Measurements from ENCODE around the gene PROKR2.

The PROKR2 gene

GRCh38 chr20:5316188-5317158, at the start of gene PROKR2:
TSS of gene PROKR2 (minus strand) at chr20:5316954. CDS start at chr20:5314369, 2,585 bp downstream.
- no peak for DNase-seq

- no peak for DNase-seq
Observed at GRCh38 chr20:5364997-5365597, 48.3 kb upstream of the PROKR2 start.

- DNase-seq: no peak
Observed at GRCh38 chr20:5364136-5364821, 47.5 kb upstream of the PROKR2 start.

- no peak for DNase-seq
Observed at GRCh38 chr20:5362771-5363170, 46.0 kb upstream of the PROKR2 start.

- no peak for DNase-seq
Observed at GRCh38 chr20:5361176-5361575, 44.4 kb upstream of the PROKR2 start.

- DNase-seq: no peak
Observed at GRCh38 chr20:5357946-5358345, 41.2 kb upstream of the PROKR2 start.

GRCh38 chr20:5356941-5357340, 40.2 kb upstream of the PROKR2 start:
- DNase-seq: no peak

GRCh38 chr20:5354901-5355300, 38.1 kb upstream of the PROKR2 start:
- DNase-seq: no peak

GRCh38 chr20:5353624-5354496, 37.1 kb upstream of the PROKR2 start:
- no peak for DNase-seq

GRCh38 chr20:5349448-5349847, 32.7 kb upstream of the PROKR2 start:
- DNase-seq: no peak

GRCh38 chr20:5342021-5342420, 25.3 kb upstream of the PROKR2 start:
- DNase-seq: no peak

GRCh38 chr20:5331340-5331739, 14.6 kb upstream of the PROKR2 start:
- DNase-seq: no peak

- no peak for DNase-seq
Observed at GRCh38 chr20:5328268-5328667, 11.5 kb upstream of the PROKR2 start.

- no peak for DNase-seq
Observed at GRCh38 chr20:5327356-5327755, 10.6 kb upstream of the PROKR2 start.

GRCh38 chr20:5315807-5316187, 957 bp downstream of the PROKR2 start:
- DNase-seq: peak in 1 of 56 donors; percentile 9

- no peak for DNase-seq
Observed at GRCh38 chr20:5313916-5314315, 2.8 kb downstream of the PROKR2 start.

- DNase-seq: no peak
Observed at GRCh38 chr20:5312518-5312917, 4.2 kb downstream of the PROKR2 start.

- no peak for DNase-seq
Observed at GRCh38 chr20:5309971-5310370, 6.8 kb downstream of the PROKR2 start.

GRCh38 chr20:5298811-5299210, 17.9 kb downstream of the PROKR2 start:
- DNase-seq: no peak

GRCh38 chr20:5297280-5298004, 19.3 kb downstream of the PROKR2 start:
- DNase-seq: no peak
